ENCODE data around the gene GNAT2.

DNA sequence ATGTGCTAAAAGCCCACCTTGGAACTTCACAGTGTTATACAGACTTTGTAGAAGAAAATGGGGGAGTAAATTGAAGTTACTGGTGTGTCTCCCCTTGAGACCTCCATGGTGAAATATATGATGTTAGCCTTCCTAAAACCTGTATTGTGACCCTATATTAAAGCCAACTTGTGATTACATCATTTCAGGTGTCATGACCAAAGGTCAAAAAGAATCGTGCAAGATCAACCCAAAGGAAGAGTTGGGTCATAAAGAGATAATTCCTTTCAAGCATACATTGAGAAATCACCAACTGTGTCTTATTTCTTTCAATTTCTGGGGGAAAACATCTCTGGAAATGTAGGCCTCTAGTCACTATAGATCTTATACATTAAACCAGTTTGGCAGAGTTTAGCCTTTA lies 34.6 kb downstream of the GNAT2 start:
- TF ChIP-seq, protein P1, sequence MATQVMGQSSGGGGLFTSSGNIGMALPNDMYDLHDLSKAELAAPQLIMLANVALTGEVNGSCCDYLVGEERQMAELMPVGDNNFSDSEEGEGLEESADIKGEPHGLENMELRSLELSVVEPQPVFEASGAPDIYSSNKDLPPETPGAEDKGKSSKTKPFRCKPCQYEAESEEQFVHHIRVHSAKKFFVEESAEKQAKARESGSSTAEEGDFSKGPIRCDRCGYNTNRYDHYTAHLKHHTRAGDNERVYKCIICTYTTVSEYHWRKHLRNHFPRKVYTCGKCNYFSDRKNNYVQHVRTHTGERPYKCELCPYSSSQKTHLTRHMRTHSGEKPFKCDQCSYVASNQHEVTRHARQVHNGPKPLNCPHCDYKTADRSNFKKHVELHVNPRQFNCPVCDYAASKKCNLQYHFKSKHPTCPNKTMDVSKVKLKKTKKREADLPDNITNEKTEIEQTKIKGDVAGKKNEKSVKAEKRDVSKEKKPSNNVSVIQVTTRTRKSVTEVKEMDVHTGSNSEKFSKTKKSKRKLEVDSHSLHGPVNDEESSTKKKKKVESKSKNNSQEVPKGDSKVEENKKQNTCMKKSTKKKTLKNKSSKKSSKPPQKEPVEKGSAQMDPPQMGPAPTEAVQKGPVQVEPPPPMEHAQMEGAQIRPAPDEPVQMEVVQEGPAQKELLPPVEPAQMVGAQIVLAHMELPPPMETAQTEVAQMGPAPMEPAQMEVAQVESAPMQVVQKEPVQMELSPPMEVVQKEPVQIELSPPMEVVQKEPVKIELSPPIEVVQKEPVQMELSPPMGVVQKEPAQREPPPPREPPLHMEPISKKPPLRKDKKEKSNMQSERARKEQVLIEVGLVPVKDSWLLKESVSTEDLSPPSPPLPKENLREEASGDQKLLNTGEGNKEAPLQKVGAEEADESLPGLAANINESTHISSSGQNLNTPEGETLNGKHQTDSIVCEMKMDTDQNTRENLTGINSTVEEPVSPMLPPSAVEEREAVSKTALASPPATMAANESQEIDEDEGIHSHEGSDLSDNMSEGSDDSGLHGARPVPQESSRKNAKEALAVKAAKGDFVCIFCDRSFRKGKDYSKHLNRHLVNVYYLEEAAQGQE (IDR thresholded peaks at IDR 0.05; ENCODE audit: low read depth, low read length) = no peak
- TF ChIP-seq MXI1 (IDR thresholded peaks at IDR 0.05; ENCODE audit: low read depth, low read length) = no peak
- TF ChIP-seq, protein P2, sequence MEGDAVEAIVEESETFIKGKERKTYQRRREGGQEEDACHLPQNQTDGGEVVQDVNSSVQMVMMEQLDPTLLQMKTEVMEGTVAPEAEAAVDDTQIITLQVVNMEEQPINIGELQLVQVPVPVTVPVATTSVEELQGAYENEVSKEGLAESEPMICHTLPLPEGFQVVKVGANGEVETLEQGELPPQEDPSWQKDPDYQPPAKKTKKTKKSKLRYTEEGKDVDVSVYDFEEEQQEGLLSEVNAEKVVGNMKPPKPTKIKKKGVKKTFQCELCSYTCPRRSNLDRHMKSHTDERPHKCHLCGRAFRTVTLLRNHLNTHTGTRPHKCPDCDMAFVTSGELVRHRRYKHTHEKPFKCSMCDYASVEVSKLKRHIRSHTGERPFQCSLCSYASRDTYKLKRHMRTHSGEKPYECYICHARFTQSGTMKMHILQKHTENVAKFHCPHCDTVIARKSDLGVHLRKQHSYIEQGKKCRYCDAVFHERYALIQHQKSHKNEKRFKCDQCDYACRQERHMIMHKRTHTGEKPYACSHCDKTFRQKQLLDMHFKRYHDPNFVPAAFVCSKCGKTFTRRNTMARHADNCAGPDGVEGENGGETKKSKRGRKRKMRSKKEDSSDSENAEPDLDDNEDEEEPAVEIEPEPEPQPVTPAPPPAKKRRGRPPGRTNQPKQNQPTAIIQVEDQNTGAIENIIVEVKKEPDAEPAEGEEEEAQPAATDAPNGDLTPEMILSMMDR (IDR thresholded peaks at IDR 0.05 in 2 of 3, conservative IDR thresholded peaks at IDR 0.05 in 1 of 3; ENCODE audit: control insufficient read depth in 2 of 3, extremely low read depth in 1 of 3, insufficient read depth in 1 of 3, low read depth in 3 of 3, low read length in 3 of 3) = no peak
- TF ChIP-seq POLR2A (IDR thresholded peaks at IDR 0.05; ENCODE audit: low read depth, low read length) = no peak
- TF ChIP-seq, protein P3, sequence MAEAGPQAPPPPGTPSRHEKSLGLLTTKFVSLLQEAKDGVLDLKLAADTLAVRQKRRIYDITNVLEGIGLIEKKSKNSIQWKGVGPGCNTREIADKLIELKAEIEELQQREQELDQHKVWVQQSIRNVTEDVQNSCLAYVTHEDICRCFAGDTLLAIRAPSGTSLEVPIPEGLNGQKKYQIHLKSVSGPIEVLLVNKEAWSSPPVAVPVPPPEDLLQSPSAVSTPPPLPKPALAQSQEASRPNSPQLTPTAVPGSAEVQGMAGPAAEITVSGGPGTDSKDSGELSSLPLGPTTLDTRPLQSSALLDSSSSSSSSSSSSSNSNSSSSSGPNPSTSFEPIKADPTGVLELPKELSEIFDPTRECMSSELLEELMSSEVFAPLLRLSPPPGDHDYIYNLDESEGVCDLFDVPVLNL (IDR thresholded peaks at IDR 0.05; ENCODE audit: low read depth, low read length) = no peak
- no peak for TF ChIP-seq CREM (IDR thresholded peaks at IDR 0.05; ENCODE audit: low read depth)
- TF ChIP-seq SUZ12 (IDR thresholded peaks at IDR 0.05; ENCODE audit: unreplicated experiment) = no peak
- TF ChIP-seq RCOR1 (conservative IDR thresholded peaks at IDR 0.05; ENCODE audit: low read depth, low read length) = no peak

All from GM12878 (cell line).